Brain pericyte (primary cell): ENCODE results near the gene SPEF2.
"Not testable (repeated sequence)": the region's sequence is repeated elsewhere in the genome, so short reads cannot be mapped to it uniquely, and the experiment has no call there.

Source experiments
- DNase-seq: peaks from one replicate; pipeline ENCODE4 v3.0.0-alpha.2; 2012; ENCODE audit warnings: low read depth, low spot score

SPEF2 gene

DNA sequence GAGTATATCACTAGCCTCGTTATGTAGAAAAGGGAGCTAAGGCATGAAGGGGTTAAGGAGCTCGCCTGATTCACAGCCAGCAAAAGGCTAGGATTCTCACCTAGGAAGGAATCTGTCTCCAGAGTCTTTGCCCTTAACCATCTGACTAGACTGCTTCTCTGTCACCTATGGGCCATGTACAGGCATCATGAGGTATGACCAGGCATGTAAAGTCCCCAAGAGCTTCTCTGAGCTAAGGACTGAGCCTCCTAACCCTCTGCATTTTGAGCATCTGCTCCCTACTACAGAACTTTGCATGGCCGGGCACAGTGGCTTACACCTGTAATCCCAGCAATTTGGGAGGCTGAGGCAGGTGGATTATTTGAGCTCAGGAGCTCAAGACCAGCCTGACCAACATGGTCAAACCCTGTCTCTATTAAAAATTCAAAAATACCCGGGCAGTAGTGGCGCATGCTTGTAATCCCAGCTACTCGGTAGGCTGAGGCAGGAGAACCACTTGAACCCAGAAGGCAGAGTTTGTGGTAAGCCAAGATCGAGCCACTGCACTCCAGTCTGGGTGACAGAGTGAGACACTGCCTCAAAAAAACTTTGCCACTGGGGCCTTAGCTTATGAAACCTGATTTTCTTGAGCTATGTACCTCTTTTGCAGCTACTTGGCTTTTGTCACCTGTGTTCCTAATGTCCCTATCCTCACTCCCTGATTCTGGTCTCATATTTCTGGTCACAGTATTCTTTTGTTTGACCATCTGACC, 205.9 kb downstream of the SPEF2 start:
- no peak for DNase-seq

DNA sequence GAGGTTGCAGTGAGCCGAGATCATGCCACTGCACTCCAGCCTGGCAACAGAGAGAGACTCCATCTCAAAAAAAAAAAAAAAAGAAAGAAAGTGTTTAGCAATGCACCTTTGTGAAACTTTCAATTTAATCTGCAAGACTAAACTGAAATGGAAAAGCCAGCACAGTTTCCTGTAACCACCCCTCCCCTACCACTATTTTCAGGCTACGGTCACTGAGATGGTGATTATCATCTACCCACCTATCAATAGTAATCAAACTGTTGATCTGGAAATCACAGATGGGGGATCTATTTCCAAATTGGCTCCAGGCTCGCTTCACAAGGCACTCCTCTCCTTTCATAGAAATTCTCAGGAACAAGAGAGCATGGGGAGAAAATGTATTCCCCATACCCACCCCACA, 208.4 kb downstream of the SPEF2 start:
- DNase-seq, result no peak

DNA sequence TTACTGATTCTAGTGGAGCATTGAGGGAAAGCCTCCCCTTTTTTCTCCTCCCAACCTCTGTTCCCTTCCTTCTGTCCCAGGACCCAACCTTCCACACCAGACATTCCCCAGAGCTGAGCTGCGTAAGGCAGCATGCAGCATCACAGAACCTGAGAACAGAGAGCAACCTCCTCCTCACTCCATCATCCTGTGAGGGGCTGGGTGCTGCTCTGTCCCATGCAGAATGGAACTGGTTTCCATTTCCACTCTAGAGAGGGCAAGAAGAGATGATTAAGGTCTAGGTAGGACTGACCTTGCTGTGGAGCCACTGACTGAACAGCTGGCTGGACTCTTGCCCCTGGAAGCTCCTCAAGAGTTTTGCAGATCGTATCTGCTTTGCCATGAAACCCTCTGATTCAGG, 208.9 kb downstream of the SPEF2 start:
- no peak for DNase-seq

DNA sequence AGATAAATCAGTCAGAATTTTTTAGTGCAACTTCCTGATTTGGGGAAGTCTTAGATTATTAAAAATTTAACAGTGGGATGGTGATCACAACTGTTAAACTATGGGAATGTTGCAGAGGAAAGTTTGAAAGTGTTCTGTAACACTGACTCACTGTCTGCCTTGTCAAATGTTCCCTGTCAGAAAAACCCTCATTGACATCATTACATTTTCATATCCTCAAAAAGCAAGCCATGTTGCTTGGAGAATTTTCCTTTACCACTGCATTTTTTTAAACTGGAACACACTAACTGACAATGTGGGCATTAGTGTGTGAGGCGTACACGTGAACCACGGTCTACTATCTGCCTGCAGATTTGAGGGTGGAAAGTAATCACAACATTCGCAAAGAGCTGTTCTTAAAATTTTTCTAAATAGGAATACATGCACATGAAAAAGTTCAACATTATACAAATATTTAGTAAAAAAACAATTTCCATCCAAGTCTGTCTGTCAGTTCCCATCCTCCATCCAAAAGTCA, 210.5 kb downstream of the SPEF2 start:
- DNase-seq, result no peak

DNA sequence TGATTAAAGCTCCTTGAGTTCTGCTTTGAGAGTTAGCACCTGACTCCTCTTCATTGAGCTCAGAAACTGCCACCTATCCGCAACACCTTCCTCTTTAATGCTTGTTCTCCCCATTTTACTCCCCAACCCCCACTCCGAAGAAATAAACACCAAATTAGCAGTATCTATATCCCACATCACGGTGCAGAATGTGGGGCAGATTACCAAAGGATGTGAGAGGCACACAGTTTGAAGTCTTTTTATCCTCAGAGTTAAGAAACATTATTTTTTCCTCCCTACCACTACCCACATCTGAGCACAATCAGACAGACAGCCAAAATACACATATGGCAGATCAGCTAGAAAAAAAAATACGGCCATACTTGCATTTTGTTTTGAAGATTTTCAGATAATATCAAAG, 212.9 kb downstream of the SPEF2 start:
- DNase-seq, result no peak

DNA sequence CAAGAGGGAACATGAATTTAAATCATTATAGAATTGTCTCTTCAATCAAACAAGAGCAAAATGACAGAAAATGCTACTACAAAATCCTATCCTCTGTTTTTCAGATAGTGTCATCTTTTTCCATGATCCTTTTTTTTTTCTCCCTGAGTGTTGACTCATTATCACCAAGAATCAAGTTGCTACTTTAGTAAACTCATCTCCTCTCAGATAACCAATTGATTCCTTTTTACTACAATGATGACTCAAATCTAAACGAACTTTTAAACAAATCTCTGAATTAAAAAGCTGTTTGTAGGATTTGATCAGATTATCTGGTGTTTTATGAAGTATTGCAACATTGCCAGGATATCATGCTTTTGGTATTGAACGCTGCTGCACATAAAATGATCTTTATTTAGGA, 215.1 kb downstream of the SPEF2 start:
- no peak for DNase-seq

DNA sequence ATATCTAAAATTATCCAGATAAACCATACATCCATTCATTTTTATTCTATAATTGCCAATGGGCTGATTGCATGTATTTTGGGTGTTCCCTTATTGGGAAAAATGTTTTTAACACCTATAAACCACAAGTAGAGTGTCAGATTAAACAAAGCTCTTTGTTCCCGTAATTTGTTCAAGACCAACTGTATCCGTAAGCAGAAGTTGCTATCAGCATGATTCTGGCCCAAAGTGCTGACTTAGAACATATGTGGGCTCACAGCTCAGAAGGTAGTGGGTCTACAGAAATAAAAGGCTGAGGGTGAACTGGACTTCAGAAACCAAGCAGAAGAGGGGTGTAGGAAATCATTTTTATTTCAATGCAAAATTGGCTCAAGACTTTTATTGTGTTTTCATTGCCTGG, 215.6 kb downstream of the SPEF2 start:
- no peak for DNase-seq

DNA sequence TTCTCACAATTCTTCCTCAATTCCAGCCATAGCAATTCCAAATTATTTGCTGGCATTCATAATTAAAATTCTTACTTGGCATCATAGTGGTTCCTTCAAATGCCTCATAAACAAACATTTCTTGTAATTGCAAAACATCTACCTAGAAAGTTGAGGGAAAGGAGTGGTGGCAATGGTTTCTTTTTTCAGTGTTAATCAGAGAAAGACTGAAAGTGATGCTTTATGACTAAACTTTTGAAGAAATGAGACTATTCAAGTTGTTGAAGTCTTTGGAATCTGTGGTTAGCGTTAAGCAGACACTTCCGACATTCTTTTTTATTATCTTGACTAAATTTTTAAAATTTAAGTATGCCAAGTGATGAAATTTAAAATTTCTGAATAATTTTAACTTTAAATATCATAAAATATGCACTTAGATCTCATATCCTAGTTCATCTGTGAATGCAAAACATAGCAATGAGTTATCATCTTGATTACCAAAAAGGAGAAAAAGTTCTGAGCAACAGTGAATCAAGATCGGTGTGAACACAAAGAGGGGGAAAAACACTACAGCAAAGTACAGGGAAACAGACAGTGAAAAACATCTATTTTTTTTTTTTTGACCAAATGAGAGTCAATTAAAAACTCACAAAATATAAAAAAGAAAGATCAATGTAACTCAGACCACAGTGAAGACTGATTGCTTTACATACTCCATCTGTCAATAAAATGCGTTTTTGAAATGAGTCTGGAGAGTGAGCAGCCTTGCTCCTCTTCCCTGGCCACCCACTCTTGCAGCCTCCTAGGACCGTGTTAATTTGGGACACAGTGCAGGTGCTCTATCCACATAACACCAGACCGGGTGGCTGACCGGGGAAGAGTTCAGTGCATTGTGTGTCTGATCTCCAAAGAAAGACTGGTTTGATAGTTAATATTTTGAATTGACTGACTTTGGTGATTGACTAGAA, 218.4 kb downstream of the SPEF2 start:
- no peak for DNase-seq

DNA sequence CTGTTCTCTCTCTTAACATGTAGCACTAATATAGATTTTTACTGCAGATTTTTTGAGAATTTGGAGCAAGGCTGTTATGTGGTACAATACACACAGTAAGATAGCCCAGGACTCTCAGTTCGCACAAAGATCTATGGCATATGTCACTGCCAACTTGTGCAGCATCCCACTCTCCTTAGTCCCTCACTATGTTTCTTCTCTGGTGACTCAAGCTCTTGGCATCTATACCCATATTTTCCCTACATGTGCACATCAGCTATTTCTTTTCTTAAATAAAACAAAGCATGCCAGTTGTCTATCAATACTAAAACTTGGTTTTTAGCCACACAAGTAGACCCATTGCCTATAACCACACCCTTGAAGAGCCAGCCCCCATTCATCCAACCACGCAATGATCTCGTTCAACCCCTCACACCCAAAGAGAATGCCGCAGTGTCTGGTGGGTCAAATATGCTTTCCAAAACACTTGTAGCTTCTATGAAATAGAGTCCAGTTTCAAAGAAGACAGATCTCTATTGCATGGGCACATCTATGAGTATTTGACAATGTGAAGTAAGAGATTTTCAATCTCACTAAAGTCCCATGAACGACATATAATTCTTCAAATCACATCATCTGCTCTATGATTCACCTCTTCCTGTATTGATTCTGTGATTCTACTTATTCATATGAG, 220.8 kb downstream of the SPEF2 start:
- DNase-seq, result no peak

DNA sequence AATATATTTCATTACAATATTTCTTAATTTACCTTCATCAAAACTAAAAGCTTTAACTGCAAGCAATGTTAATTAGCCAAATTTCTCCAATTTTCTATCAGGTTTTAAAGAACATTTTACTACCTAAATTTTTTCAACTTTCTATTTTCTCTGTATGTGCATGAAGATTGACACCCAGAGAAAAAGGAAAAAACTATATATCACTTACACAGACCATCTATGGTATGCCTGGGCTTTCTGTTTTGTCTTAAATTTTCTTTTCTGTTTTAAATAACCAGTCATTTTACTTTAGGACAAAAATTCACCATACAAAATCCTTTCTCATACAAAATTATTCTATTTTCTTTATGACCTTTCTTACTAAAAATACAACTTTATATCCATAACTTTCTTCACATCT, 225.2 kb downstream of the SPEF2 start:
- no peak for DNase-seq

DNA sequence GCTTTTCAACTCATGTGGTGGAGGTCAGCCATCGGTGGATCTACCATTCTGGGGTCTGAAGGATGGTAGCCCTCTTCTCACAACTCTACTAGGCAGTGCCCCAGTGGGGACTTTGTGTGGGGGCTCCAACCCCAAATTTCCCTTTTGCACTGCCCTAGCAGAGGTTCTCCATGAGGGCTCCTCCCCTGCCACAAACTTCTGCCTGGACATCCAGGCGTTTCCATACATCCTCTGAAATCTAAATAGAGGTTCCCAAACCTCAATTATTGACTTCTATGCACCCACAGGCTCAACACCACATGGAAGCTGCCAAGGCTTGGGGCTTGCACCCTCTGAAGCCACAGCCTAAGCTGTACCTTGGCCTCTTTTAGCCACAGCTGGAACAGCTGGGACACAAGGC, 227.8 kb downstream of the SPEF2 start:
- DNase-seq, result not testable (repeated sequence)

DNA sequence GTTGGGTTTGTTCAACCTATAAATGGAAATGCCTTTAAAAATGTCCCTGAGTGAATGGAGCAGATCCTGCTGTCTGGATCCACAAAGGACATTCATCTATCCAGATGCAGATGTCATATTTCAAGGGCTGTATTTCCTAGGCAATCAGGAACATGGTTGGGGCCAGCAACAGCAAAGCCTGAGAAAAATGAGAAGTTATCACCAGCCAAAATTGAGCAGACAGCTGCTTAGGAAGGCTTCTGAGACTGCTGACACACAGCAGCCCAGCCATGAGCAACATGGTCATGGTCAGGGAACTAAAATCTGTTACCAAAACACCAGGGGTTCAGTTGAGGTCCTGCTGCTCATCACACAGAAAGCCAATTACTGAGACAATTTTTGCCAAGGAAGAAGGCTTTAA, 229.8 kb downstream of the SPEF2 start:
- no peak for DNase-seq

DNA sequence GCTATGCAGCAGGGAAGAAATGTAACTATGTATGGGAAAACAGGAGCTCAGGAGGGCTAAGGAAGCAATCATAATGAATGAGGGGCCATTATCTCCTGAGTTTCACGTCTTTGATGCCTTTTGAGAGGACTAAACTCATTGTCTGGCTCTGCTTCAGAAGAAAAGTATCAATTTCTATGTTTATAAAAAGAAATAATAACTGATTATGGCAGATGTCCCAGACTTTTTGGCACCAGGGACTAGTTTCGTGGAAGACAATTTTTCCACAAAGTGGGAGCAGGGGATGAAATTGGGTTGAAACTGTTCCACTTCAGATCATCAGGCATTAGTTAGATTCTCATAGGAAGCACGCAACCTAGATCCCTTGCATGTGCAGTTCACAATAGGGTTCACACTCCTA, 230.3 kb downstream of the SPEF2 start:
- no peak for DNase-seq

DNA sequence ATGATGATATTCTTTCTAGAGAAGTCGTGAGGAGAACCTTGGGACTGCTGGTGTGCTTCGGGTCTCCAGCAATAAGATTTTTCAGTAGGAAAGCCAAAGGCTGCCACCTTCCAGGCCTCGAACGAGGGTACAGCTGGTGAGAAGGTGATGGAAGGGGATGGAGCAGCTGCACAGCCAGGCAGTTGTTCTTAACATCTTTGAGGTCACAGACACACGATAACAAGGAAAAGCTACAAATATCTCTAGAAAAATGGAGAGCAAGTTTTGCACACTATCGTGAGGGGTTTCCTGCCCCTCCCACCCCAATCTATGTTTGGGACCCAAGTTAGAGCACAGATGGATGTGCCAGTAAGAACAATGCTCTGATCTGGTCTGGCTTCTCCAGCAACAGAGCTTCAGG, 232.2 kb downstream of the SPEF2 start:
- DNase-seq, result no peak

DNA sequence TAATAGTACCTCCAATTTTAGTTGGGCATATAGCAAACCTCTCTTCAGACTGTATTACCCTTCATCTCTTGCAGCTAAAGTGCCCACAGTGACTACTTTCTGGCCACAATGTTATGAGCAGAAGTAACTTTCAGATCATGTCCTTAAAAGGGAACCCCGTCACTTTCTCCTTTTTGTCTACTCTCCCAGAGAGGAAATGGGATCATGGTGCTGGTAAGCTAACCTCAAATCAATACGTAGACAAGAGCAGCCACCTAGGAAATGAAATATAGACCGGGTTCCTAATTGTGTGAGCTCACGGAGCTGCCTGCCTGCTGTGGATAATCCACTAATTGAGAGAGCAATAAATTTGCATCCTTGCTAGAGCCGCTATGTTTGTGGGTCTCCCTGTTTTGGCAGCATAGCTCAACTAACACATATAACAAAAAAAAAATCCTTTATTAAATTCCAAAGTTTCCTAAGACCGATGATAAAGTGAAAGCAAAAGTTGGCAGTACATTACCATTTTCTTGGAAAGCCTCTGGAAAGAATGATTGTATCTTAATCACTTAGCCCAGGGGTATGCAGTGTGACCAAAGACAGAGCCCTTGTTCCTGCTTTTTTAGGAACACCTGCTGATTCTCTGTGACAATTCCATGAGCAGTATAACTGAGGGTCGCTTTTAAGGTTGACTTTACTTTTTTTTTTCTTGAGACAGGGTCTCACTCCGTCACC, 233.5 kb downstream of the SPEF2 start:
- no peak for DNase-seq

DNA sequence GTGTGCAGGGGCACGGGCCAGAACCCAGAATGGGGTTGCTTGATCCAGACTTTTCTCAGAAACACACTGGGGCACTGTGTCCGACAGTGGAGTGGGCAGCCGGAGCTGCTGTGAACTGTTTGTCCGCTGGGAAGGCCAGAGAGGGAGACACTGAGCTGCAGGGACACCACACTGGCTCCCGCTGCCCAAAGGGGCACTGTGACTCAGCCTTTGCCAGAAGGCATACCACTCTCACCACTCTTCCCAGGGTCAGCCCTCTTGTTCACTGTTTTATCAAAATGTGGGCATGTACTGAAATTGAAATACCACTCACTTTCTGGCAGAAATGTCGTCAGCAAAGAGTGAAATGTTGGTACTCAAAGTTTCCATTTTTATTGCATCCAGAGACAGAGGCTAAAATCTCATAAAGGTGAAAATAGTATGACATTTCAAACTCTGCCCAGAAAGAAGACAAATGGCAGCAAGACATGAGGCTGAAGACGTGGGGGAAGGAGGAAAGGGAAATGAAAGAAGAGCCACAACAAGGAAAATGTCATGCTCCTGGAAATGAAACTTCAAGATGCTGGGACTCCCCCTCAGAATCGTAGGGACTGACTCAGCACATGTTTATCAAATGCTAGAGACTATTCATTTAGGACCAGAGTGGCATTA, 234.5 kb downstream of the SPEF2 start:
- DNase-seq, result no peak

DNA sequence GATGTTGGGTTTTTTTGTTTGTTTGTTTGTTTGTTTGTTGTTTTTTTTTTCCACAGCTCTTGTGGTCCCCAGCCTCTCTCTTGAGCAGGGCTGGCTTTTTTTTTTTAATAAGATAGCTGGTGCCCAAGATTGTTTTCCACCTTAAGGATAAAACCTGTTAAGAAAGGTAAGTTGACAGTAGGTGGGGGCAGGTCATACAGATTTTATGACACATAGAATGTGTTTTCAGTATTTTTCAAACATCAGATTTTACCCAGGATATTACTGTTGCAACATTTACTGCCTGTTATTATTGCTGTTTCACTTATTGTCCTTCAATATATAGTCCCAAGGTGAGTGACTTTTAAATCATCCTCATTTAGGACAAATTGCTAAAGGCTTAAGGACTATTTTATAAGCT, 235.1 kb downstream of the SPEF2 start:
- DNase-seq, result no peak

DNA sequence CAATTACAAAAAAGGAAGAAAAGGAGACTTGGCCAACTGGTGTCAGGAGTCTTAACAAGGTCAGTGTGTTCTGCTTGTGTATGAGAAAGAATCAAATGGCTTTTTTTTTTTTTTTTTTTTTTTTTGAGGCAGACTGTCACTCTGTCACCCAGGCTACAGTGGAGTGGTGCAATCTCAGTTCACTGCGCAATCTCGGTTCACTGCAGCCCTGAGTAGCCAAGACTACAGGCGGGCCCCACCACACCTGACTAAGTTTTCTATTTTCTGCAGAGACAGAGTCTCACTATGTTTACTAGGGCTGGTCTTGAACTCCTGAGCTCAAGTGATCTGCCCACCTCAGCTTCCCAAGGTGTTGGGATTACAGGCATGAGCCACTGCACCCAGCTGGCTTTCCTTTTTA, 236.0 kb downstream of the SPEF2 start:
- no peak for DNase-seq

DNA sequence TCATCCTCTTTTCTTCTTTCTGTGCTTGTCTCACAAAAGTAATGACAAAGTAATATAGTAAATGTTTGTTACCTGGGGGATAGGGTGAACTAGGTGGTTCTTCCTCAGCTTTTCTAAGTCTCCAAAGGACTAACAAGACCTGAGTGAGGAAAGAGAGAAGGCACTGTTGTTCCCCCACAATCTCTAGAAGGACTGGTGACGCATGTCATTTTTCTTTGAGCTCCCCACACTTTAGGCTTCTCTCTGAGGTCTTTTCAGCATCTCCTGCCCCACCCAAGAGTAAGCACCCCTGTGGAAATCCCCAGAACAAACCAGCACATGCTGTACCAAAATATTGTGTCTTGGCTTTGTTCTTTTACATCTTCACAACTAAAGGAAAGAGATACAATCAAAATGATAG, 236.6 kb downstream of the SPEF2 start:
- no peak for DNase-seq

DNA sequence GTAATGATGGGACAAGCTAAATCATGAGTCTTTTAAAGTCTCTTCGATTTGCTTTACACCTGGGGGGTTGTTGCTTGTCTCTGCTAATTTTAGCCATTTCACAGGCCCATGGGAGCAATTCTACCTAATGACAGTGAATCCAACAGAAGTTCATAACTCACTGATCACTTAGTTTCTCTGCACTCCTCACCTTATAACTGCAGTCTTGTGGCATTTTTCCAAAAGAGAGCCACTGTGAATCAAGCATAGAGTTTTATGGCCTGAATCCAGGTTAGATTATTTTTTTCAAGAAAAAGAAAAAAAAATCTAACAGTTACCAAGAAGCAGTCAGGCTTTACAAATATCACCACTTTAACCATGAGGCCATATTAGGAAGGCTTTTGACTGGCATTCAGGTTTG, 237.5 kb downstream of the SPEF2 start:
- DNase-seq, result no peak

DNA sequence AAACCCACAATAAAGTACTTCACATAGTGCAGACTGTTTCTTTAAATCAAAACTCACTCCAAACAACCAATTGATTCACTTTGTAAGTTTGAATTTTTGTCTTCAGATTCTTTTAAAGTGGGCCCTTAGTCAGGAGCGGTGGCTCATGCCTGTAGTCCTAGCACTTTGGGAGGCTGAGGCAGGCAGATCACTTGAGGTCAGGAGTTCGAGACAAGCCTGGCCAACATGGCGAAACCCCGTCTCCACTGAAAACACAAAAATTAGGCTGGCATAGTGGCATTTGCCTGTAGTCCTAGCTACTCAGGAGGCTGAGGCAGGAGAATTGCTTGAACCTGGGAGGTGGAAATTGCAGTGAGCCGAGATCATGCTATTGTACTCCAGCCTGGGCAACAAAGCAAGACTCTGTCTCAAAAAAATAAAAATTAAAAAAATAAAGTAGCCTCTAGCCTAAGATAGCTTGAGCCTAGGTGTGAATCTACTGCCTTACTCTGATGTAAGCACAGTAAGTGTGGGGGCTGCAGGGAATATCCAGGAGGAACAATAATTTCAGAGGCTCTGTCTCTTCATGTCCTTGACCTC, 238.6 kb downstream of the SPEF2 start:
- not testable (repeated sequence) for DNase-seq
